Common myeloid progenitor, CD34-positive (primary cell): ENCODE measurements around the gene DCPS.
"Not testable (repeated sequence)": the region's sequence is repeated elsewhere in the genome, so short reads cannot be mapped to it uniquely, and the experiment has no call there.

Source experiments
- CTCF ChIA-PET: fragments of 350-600 bp; sonication (Branson Sonifier 250); formaldehyde crosslinking; loops from one replicate; lab custom pipeline; 2021; ENCODE audit warnings: antibody characterized with exemption; lab: Charles Lee
- POLR2A ChIA-PET: fragments of 350-600 bp; sonication (Branson Sonifier 250); formaldehyde crosslinking; loops from one replicate; lab custom pipeline; 2021; ENCODE audit warnings: antibody characterized with exemption; lab: Charles Lee
- DNase-seq, 3 donors: peaks; one replicate each; pipeline versions ENCODE4 v3.0.0 to v3.0.0-alpha.2; 2013
- H3K27ac ChIP-seq, 2 experiments: 1 replicate in 1 of 2; 2 replicates in 1 of 2; pipeline ENCODE4 v1.7.0; 2013; ENCODE audit warnings: inconsistent platforms in 2 of 2, low read length in 2 of 2, mild to moderate bottlenecking in 2 of 2, low read depth in 1 of 2, moderate library complexity in 1 of 2; ENCODE audit not compliant: severe bottlenecking in 2 of 2, insufficient read depth in 1 of 2, poor library complexity in 1 of 2
- H3K27me3 ChIP-seq, 5 experiments: replicated peaks in 2 of 5; 1 replicate in 3 of 5; 2 replicates in 2 of 5; pipeline versions ENCODE4 v1.6.1 to v1.7.0; 2013; ENCODE audit warnings: low read length in 4 of 5, mild to moderate bottlenecking in 2 of 5, moderate library complexity in 2 of 5, inconsistent platforms in 1 of 5; ENCODE audit not compliant: insufficient read depth in 5 of 5, control insufficient read depth in 4 of 5
- H3K36me3 ChIP-seq, 4 experiments: 1 replicate in 2 of 4; 2 replicates in 2 of 4; pipeline versions ENCODE4 v1.6.1 to v1.7.0; 2013; ENCODE audit warnings: low read length in 3 of 4, control low read depth in 1 of 4, mild to moderate bottlenecking in 1 of 4; ENCODE audit not compliant: control insufficient read depth in 4 of 4, insufficient read depth in 4 of 4
- H3K4me1 ChIP-seq, 4 experiments: 1 replicate in 3 of 4; 2 replicates in 1 of 4; pipeline versions ENCODE4 v1.6.1 to v1.7.1; 2013; ENCODE audit warnings: low read length in 3 of 4, mild to moderate bottlenecking in 3 of 4, control low read depth in 1 of 4, inconsistent platforms in 1 of 4, moderate library complexity in 1 of 4; ENCODE audit not compliant: control insufficient read depth in 4 of 4, insufficient read depth in 4 of 4; ENCODE audit errors: control extremely low read depth in 1 of 4
- H3K4me3 ChIP-seq, 7 experiments: 1 replicate in 4 of 7; 2 replicates in 3 of 7; pipeline versions ENCODE4 v1.5.1 to v1.7.0; 2013; ENCODE audit warnings: mild to moderate bottlenecking in 7 of 7, low read length in 6 of 7, moderate library complexity in 6 of 7, inconsistent platforms in 2 of 7, low read depth in 2 of 7, control low read depth in 1 of 7; ENCODE audit not compliant: insufficient read depth in 4 of 7, control insufficient read depth in 1 of 7; ENCODE audit errors: extremely low read depth in 1 of 7
- H3K9me3 ChIP-seq, 5 experiments: 1 replicate in 4 of 5; 2 replicates in 1 of 5; pipeline versions ENCODE4 v1.6.1 to v1.7.1; 2013; ENCODE audit warnings: low read length in 4 of 5, mild to moderate bottlenecking in 2 of 5, inconsistent platforms in 1 of 5, low read depth in 1 of 5, moderate library complexity in 1 of 5; ENCODE audit not compliant: control insufficient read depth in 4 of 5, insufficient read depth in 2 of 5; ENCODE audit errors: control extremely low read depth in 1 of 5
- WGBS: methylation state at CpG from one replicate; pipeline ENCODE4 v1.1.5; 2013; ENCODE audit not compliant: insufficient coverage; 5-methylcytosine and 5-hydroxymethylcytosine counted together

The DCPS gene

GRCh38 chr11:126366064-126366822 lies 62.4 kb downstream of the DCPS start:
- CTCF ChIA-PET = interaction anchor here (1.0 to 1.5 kb wide), 3 partner anchors 9 to 57 kb away, joined by 3 to 4 read pairs (median 3); no protein-coding TSS in a partner anchor
- POLR2A ChIA-PET = no interaction called here
- H3K9me3 ChIP-seq = no peaks in the 10 kb centered on the region
- H3K27me3 ChIP-seq = no peaks in the 10 kb centered on the region
- H3K4me1 ChIP-seq = peaks cover 10 to 75% (median 52%) of the 10 kb centered on the region in 4 experiments
- peak overlapping the region in 1 of 7 experiments; percentile 50 for H3K4me3 ChIP-seq
- peaks cover 0 to 18% (median 3%) of the 10 kb centered on the region in 4 experiments for H3K36me3 ChIP-seq
- 51% methylated on average over 12 of the region's 19 CpGs for WGBS
- peak in 2 of 3 donors; percentile 31 to 53 for DNase-seq
- H3K27ac ChIP-seq = no peak overlapping the region

- WGBS = 78% methylated on average over 12 of the region's 14 CpGs
- H3K27me3 ChIP-seq, H3K9me3 ChIP-seq, DNase-seq, POLR2A ChIA-PET, H3K27ac ChIP-seq: not testable (repeated sequence)
- Histone ChIP-seq H3K4me1 (peaks cover 10 to 75% (median 53%) of the 10 kb centered on the region in 4 experiments), H3K4me3 (peak overlapping the region in 1 of 7 experiments; percentile 50), H3K36me3 (peaks cover 0 to 21% (median 3%) of the 10 kb centered on the region in 4 experiments)
- CTCF ChIA-PET = interaction anchor here (0.9 to 1.8 kb wide), 5 partner anchors 9 to 57 kb away, joined by 3 to 4 read pairs (median 3); no protein-coding TSS in a partner anchor
These were observed 63.2 kb downstream of the DCPS start for GRCh38 chr11:126366823-126367654.

GRCh38 chr11:126367806-126368205 lies 63.9 kb downstream of the DCPS start:
- H3K27ac ChIP-seq, DNase-seq, H3K4me3 ChIP-seq, H3K27me3 ChIP-seq, H3K9me3 ChIP-seq: not testable (repeated sequence)
- WGBS = 100% methylated on average over 4 of the region's 5 CpGs
- CTCF ChIA-PET = interaction anchor here (0.9 to 1.8 kb wide), 4 partner anchors 10 to 57 kb away, joined by 3 to 4 read pairs (median 4); no protein-coding TSS in a partner anchor
- POLR2A ChIA-PET = interaction anchor here (0.8 kb wide), 1 partner anchor 10 kb away, joined by 3 read pairs; no protein-coding TSS in a partner anchor
- H3K4me1 ChIP-seq = peaks cover 10 to 73% (median 52%) of the 10 kb centered on the region in 4 experiments
- peaks cover 0 to 18% (median 3%) of the 10 kb centered on the region in 4 experiments for H3K36me3 ChIP-seq

GRCh38 chr11:126368336-126369119 lies 64.7 kb downstream of the DCPS start:
- Histone ChIP-seq H3K27ac (peak overlapping the region in 1 of 2 experiments; percentile 36), H3K36me3 (peaks cover 0 to 13% (median 1%) of the 10 kb centered on the region in 4 experiments), H3K4me3 (peak overlapping the region in 4 of 7 experiments; percentile 19 to 42 (median 28)), H3K4me1 (peaks cover 10 to 72% (median 53%) of the 10 kb centered on the region in 4 experiments)
- CTCF ChIA-PET = interaction anchor here (0.6 to 1.8 kb wide), 7 partner anchors 10 to 58 kb away, joined by 3 to 5 read pairs (median 3); no protein-coding TSS in a partner anchor
- not testable (repeated sequence) for H3K9me3 ChIP-seq, H3K27me3 ChIP-seq
- peak in 2 of 3 donors; percentile 63 to 71 for DNase-seq
- WGBS = 63% methylated on average over 3 of the region's 11 CpGs
- POLR2A ChIA-PET = interaction anchor here (0.8 kb wide), 1 partner anchor 11 kb away, joined by 3 read pairs; no protein-coding TSS in a partner anchor

GRCh38 chr11:126370016-126370415 lies 66.2 kb downstream of the DCPS start:
- no peaks in the 10 kb centered on the region for H3K9me3 ChIP-seq
- H3K36me3 ChIP-seq = peaks cover 0 to 11% (median 0%) of the 10 kb centered on the region in 4 experiments
- H3K27me3 ChIP-seq = no peaks in the 10 kb centered on the region
- no peak for DNase-seq
- 60% methylated on average over 1 of the region's 3 CpGs for WGBS
- POLR2A ChIA-PET = interaction anchor here (0.6 kb wide), 1 partner anchor 28 kb away, joined by 7 read pairs; no protein-coding TSS in a partner anchor
- peaks cover 10 to 70% (median 53%) of the 10 kb centered on the region in 4 experiments for H3K4me1 ChIP-seq
- H3K4me3 ChIP-seq = no peak overlapping the region
- CTCF ChIA-PET = interaction anchor here (0.8 to 2.0 kb wide), 7 partner anchors 9 to 61 kb away, joined by 3 to 8 read pairs (median 4); no protein-coding TSS in a partner anchor
- peak overlapping the region in 1 of 2 experiments; percentile 11 for H3K27ac ChIP-seq

- Histone ChIP-seq H3K27me3 (no peaks in the 10 kb centered on the region), H3K9me3 (no peaks in the 10 kb centered on the region), H3K27ac (no peak overlapping the region), H3K4me3 (no peak overlapping the region), H3K36me3 (peaks cover 0 to 11% (median 0%) of the 10 kb centered on the region in 4 experiments), H3K4me1 (peaks cover 10 to 62% (median 43%) of the 10 kb centered on the region in 4 experiments)
- ChIA-PET POLR2A (no interaction called here), CTCF (interaction anchor here (0.6 to 2.8 kb wide), 4 partner anchors 8 to 21 kb away, joined by 3 to 8 read pairs (median 4); no protein-coding TSS in a partner anchor)
- WGBS = 100% methylated on average over 6 of the region's 7 CpGs
- DNase-seq = no peak
These were observed 67.7 kb downstream of the DCPS start for GRCh38 chr11:126371595-126371994.
